K562 (cell line): Measurements from ENCODE around the gene YAE1. TPM values are rescaled to one million over a fixed set of nuclear protein-coding genes. Genes with fewer than 3 reads are reported as not detected.

Experiments
- CHCHD3 ChIP-seq: fragments of 250-450 bp; sonication (Bioruptor Pico); IDR thresholded peaks from 2 replicates; pipeline ENCODE4 v2.1.2; 2022; ENCODE audit warnings: mild to moderate bottlenecking
- HMBOX1 ChIP-seq: sonication (generic); IDR thresholded peaks from 2 replicates; pipeline ENCODE4 v1.6.1; 2016
- HOMEZ ChIP-seq: fragments of 250-450 bp; sonication (Bioruptor Pico); IDR thresholded peaks from 2 replicates; pipeline ENCODE4 v1.4.0; 2020; ENCODE audit warnings: mild to moderate bottlenecking, moderate library complexity
- HSF4 ChIP-seq: fragments of 250-450 bp; sonication (Bioruptor Pico); IDR thresholded peaks from 2 replicates; pipeline ENCODE4 v2.1.2; 2022; ENCODE audit warnings: mild to moderate bottlenecking, moderate library complexity, borderline replicate concordance
- KLF13 ChIP-seq: fragments of 450-650 bp; IDR thresholded peaks from 2 replicates; pipeline ENCODE4 v1.6.1; 2016; ENCODE audit warnings: missing genetic modification characterization, low read depth, mild to moderate bottlenecking, missing compliant biosample characterization, moderate library complexity, borderline replicate concordance
- MBD2 ChIP-seq: sonication (generic); IDR thresholded peaks from 2 replicates; pipeline ENCODE4 v1.6.1; 2016; ENCODE audit warnings: low read depth, borderline replicate concordance
- NBN ChIP-seq: fragments of 450-650 bp; IDR thresholded peaks from 2 replicates; pipeline ENCODE4 v1.6.1; 2016; ENCODE audit warnings: low read depth, mild to moderate bottlenecking
- NCOA4 ChIP-seq: fragments of 450-650 bp; IDR thresholded peaks from 2 replicates; pipeline ENCODE4 v1.6.1; 2018; ENCODE audit warnings: mild to moderate bottlenecking; ENCODE audit not compliant: partially characterized antibody
- RBM25 ChIP-seq: fragments of 200-400 bp; formaldehyde crosslinking; IDR thresholded peaks from 2 replicates; pipeline ENCODE4 v1.6.1; 2018; ENCODE audit warnings: low read length, low read depth, moderate library complexity; ENCODE audit not compliant: severe bottlenecking
- THRAP3 ChIP-seq: fragments of 450-650 bp; IDR thresholded peaks from 2 replicates; pipeline ENCODE4 v1.6.1; 2016; ENCODE audit warnings: mild to moderate bottlenecking, inconsistent platforms, borderline replicate concordance
- UBTF ChIP-seq, 2 experiments: IDR thresholded peaks; 2 replicates each; pipeline ENCODE4 v1.6.1; 2012; ENCODE audit warnings: improper control_type of control experiment in 2 of 2, low read depth in 2 of 2, low read length in 2 of 2, borderline replicate concordance in 1 of 2
- ZBTB49 ChIP-seq: sonication (generic); formaldehyde crosslinking; IDR thresholded peaks from 2 replicates; pipeline ENCODE4 v1.8.0; 2022; ENCODE audit warnings: missing genetic modification reagents, mild to moderate bottlenecking, borderline replicate concordance
- ZBTB5 ChIP-seq: fragments of 450-650 bp; IDR thresholded peaks from 2 replicates; pipeline ENCODE4 v1.6.1; 2017; ENCODE audit warnings: antibody characterized with exemption
- polyA plus RNA-seq, 8 experiments: library from polyadenylated mRNA; depleted of rRNA in 4 of 8; stranded (reverse) in 5 of 8; unstranded in 3 of 8; fragments of >200 nt; fragmentation: Nextera tagmentation in 2 of 8; fragmentation: Illumina TruSeq in 1 of 8; extraction: Ambion mirVana in 2 of 8; extraction: Trizol in 1 of 8; gene quantifications; 2 replicates each; pipeline versions ENCODE4 v1.2.1 to v1.2.3, GENCODE V29; 2011 to 2014; ENCODE audit warnings: inconsistent platforms in 1 of 8, missing spikeins in 1 of 8
- total RNA-seq, 7 experiments: library from RNA; depleted of rRNA in 6 of 7; stranded (reverse); fragments of >200 nt in 6 of 7; fragmentation: Illumina TruSeq in 2 of 7; extraction: Trizol in 2 of 7; gene quantifications; 2 replicates each; pipeline versions ENCODE4 v1.2.1 to v1.2.3, GENCODE V29; 2011 to 2021; ENCODE audit warnings: low replicate concordance in 1 of 7

Gene YAE1
- total and polyA plus RNA-seq, 9 of the 15 experiments (the other 6 are each of a cell fraction or from before 2014, with no cell fraction given): 15.2 to 63.4 (median 30.1) TPM

GRCh38 chr7:39566023-39566921 lies at the start of gene YAE1 (continued):
- TF ChIP-seq UBTF (IDR thresholded peaks at IDR 0.05; ENCODE audit: borderline replicate concordance in 1 of 2, low read depth in 2 of 2, low read length in 2 of 2) (peak in 1 of 2 experiments; percentile 36; a peak in 1 of 4 replicates), THRAP3 (no peak), HSF4 (CRISPR knock-in tag) (no peak), ZBTB49 (CRISPR knock-in tag) (no peak), HMBOX1 (no peak), MBD2 (peak; percentile 47; the same call in 1 of the 2 replicates), NCOA4 (no peak), CHCHD3 (CRISPR knock-in tag) (no peak), HOMEZ (CRISPR knock-in tag) (no peak), KLF13 (tag) (no peak), RBM25 (no peak), ZBTB5 (no peak), NBN (no peak)
